ENCODE data around the gene MOSPD3.

DNA sequence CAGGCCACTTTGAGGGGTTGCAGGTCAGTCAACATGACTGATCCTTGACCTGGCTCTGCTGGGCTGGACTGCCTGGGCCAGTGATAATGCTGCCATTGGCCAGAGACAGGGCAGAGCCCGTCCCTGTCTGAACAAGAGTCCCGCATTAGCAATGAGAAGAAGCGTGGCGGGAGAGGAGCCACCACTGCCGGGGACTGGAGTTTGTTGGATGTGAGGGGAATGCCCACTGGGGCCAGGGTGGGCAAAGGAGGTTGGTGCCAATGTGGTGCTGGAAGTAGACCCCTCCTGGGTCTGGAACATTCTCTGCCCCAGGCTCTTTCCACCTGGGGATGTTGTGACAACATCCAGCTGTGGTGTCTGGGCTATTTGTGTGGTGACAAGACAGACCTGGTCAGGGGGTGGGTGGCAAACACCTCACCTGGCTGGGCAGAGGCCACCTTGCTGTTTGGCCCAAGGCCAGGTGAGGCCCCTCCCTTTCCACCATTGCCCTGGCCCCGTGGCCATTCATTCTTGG, 46.3 kb upstream of the MOSPD3 start:
- peak; percentile 17 for TF ChIP-seq POLR2A (IDR thresholded peaks at IDR 0.05; ENCODE audit: low read depth, low read length)
- TF ChIP-seq CTCF (IDR thresholded peaks at IDR 0.05; ENCODE audit: extremely low read depth in 1 of 2, insufficient read depth in 1 of 2, low read depth in 1 of 2, low read length in 2 of 2) = no peak
- TF ChIP-seq JUN (IDR thresholded peaks at IDR 0.05; ENCODE audit: borderline replicate concordance, insufficient read depth, insufficient read length, low read depth) = no peak
- no peak for TF ChIP-seq POLR2AphosphoS5 (IDR thresholded peaks at IDR 0.05; ENCODE audit: insufficient read depth, low read depth, low read length)
- TF ChIP-seq EZH2 (IDR thresholded peaks at IDR 0.05; ENCODE audit: borderline replicate concordance, low read depth, low read length, severe bottlenecking) = no peak

Measured in endothelial cell of umbilical vein (primary cell).